ENCODE results near the gene SSTR3. TPM values are rescaled to one million over a fixed set of nuclear protein-coding genes. Genes with fewer than 3 reads are reported as not detected.

Gene SSTR3
- total RNA-seq, 1 donor from 2014 or later, result 0.09 TPM

GRCh38 chr22:37240240-37240940, 28.1 kb upstream of the SSTR3 start:
- H3K4me1 Mint-ChIP-seq, result peaks cover 6% of the 10 kb centered on the region
- H3K27me3 Mint-ChIP-seq (ENCODE audit: low read depth), result no peaks in the 10 kb centered on the region
- no peak overlapping the region for H3K4me3 Mint-ChIP-seq
- H3K36me3 Mint-ChIP-seq (ENCODE audit: low read depth), result no peaks in the 10 kb centered on the region
- no peak for TF ChIP-seq CTCF (conservative IDR thresholded peaks at IDR 0.05)
- H3K9me3 Mint-ChIP-seq, result no peaks in the 10 kb centered on the region
- no peak for DNase-seq (ENCODE audit: low read depth, low spot score)
- H3K27ac Mint-ChIP-seq (ENCODE audit: unreplicated experiment), result peak overlapping the region; percentile 46

- Mint-ChIP-seq H3K4me3 (no peak overlapping the region), H3K27ac (ENCODE audit: unreplicated experiment) (peak overlapping the region; percentile 46), H3K4me1 (peaks cover 6% of the 10 kb centered on the region), H3K9me3 (no peaks in the 10 kb centered on the region), H3K27me3 (ENCODE audit: low read depth) (no peaks in the 10 kb centered on the region), H3K36me3 (ENCODE audit: low read depth) (no peaks in the 10 kb centered on the region)
- no peak for TF ChIP-seq CTCF (conservative IDR thresholded peaks at IDR 0.05)
- DNase-seq (ENCODE audit: low read depth, low spot score), result no peak
Measured at GRCh38 chr22:37239336-37240239, 27.3 kb upstream of the SSTR3 start.

GRCh38 chr22:37237371-37238268, 25.3 kb upstream of the SSTR3 start:
- peaks cover 6% of the 10 kb centered on the region for H3K4me1 Mint-ChIP-seq
- no peak for DNase-seq (ENCODE audit: low read depth, low spot score)
- H3K27ac Mint-ChIP-seq (ENCODE audit: unreplicated experiment), result no peak overlapping the region
- no peaks in the 10 kb centered on the region for H3K27me3 Mint-ChIP-seq (ENCODE audit: low read depth)
- no peak for TF ChIP-seq CTCF (conservative IDR thresholded peaks at IDR 0.05)
- H3K4me3 Mint-ChIP-seq, result no peak overlapping the region
- H3K36me3 Mint-ChIP-seq (ENCODE audit: low read depth), result no peaks in the 10 kb centered on the region
- no peaks in the 10 kb centered on the region for H3K9me3 Mint-ChIP-seq

- no peaks in the 10 kb centered on the region for H3K27me3 Mint-ChIP-seq (ENCODE audit: low read depth)
- no peaks in the 10 kb centered on the region for H3K9me3 Mint-ChIP-seq
- no peak for TF ChIP-seq CTCF (conservative IDR thresholded peaks at IDR 0.05)
- no peak overlapping the region for H3K4me3 Mint-ChIP-seq
- no peaks in the 10 kb centered on the region for H3K36me3 Mint-ChIP-seq (ENCODE audit: low read depth)
- no peak for DNase-seq (ENCODE audit: low read depth, low spot score)
- H3K4me1 Mint-ChIP-seq, result no peaks in the 10 kb centered on the region
- no peak overlapping the region for H3K27ac Mint-ChIP-seq (ENCODE audit: unreplicated experiment)
Measured at GRCh38 chr22:37235897-37236607, 23.8 kb upstream of the SSTR3 start.

Data from neural crest cell (in vitro differentiated cells).